A549 (cell line): Measurements from ENCODE around the gene BEAN1. TPM values are rescaled to one million over a fixed set of nuclear protein-coding genes. Genes with fewer than 3 reads are reported as not detected.

Source experiments
- ATAC-seq, 2 experiments: fragments of 200-7000 bp in 1 of 2; fragments of >200 bp in 1 of 2; cut with Nextera tagmentation in 1 of 2; cut with Tn5 transposase in 1 of 2; 3 replicates each; pipeline versions ENCODE4 v1.8.0 to v1.9.1; 2018 to 2020; ENCODE audit warnings: mild to moderate bottlenecking in 1 of 2, moderate library complexity in 1 of 2
- CTCF ChIA-PET: fragments of 300-600 bp; sonication (Branson Sonifier 250); formaldehyde crosslinking; extraction: SDS; loops from one replicate; lab custom pipeline; 2021; ENCODE audit warnings: antibody characterized with exemption, inconsistent platforms; lab: Yijun Ruan, JAX
- POLR2A ChIA-PET: fragments of 350-600 bp; formaldehyde crosslinking; extraction: SDS; loops from one replicate; lab custom pipeline; 2021; ENCODE audit warnings: antibody characterized with exemption, inconsistent platforms; lab: Yijun Ruan, JAX
- DNase-seq, 2 experiments: peaks; one replicate each; pipeline versions ENCODE4 v3.0.0 to v3.0.0-alpha.2; 2011 to 2016; ENCODE audit warnings: low read depth in 1 of 2, low spot score in 1 of 2
- FAIRE-seq: peaks from 2 replicates; lab custom pipeline; 2011; peaks lifted over from hg19 to GRCh38; lab: Jason Lieb, UNC
- H3K27ac ChIP-seq, 2 experiments: fragments of >200 bp; sonication (Bioruptor Twin); formaldehyde crosslinking; 3 replicates each; pipeline ENCODE4 v1.5.1; 2016 to 2017
- H3K4me1 ChIP-seq: fragments of >200 bp; sonication (Bioruptor Twin); formaldehyde crosslinking; 3 replicates; pipeline ENCODE4 v1.6.1; 2016
- H3K4me2 ChIP-seq: fragments of >200 bp; sonication (Bioruptor Twin); formaldehyde crosslinking; 3 replicates; pipeline ENCODE4 v1.6.1; 2016
- H3K4me3 ChIP-seq: fragments of >200 bp; sonication (Bioruptor Twin); formaldehyde crosslinking; 3 replicates; pipeline ENCODE4 v1.5.1; 2016
- H3K9me3 ChIP-seq: fragments of >200 bp; sonication (Bioruptor Twin); formaldehyde crosslinking; 3 replicates; pipeline ENCODE4 v1.6.1; 2016
- ATOH8 ChIP-seq: fragments of 250-450 bp; sonication (Bioruptor Pico); IDR thresholded peaks from 2 replicates; pipeline ENCODE4 v1.5.0; 2020; ENCODE audit warnings: low read depth, mild to moderate bottlenecking, moderate library complexity
- CBX2 ChIP-seq: fragments of 200-600 bp; sonication (generic); IDR thresholded peaks from 2 replicates; pipeline ENCODE4 v1.6.1; 2016; ENCODE audit warnings: low read depth, mild to moderate bottlenecking, borderline replicate concordance
- CEBPB ChIP-seq, 2 experiments: fragments of >200 bp in 1 of 2; sonication (Bioruptor Twin) in 1 of 2; formaldehyde crosslinking in 1 of 2; IDR thresholded peaks; 2 replicates each; pipeline ENCODE4 v1.6.1; 2012 to 2016
- CHD4 ChIP-seq: fragments of 200-600 bp; sonication (generic); IDR thresholded peaks from 2 replicates; pipeline ENCODE4 v1.6.1; 2016; ENCODE audit warnings: antibody characterized with exemption, mild to moderate bottlenecking, borderline replicate concordance
- ESRRA ChIP-seq: fragments of 150-350 bp; IDR thresholded peaks from 2 replicates; pipeline ENCODE4 v1.6.1; 2014; ENCODE audit warnings: mild to moderate bottlenecking, low read length, borderline replicate concordance
- FOSL2 ChIP-seq, 2 experiments: fragments of 450-650 bp in 1 of 2; fragments of >200 bp in 1 of 2; sonication (Bioruptor Twin) in 1 of 2; formaldehyde crosslinking; IDR thresholded peaks; 2 replicates each; pipeline versions ENCODE4 v1.5.0 to v1.6.1; 2016 to 2020; ENCODE audit warnings: mild to moderate bottlenecking in 1 of 2, moderate library complexity in 1 of 2
- HDAC2 ChIP-seq: fragments of 200-600 bp; sonication (generic); IDR thresholded peaks from 2 replicates; pipeline ENCODE4 v1.6.1; 2016
- HES2 ChIP-seq: fragments of >200 bp; sonication (Bioruptor Twin); formaldehyde crosslinking; IDR thresholded peaks from 2 replicates; pipeline ENCODE4 v1.6.1; 2016
- HOXB13 ChIP-seq: fragments of 250-450 bp; sonication (Bioruptor Pico); IDR thresholded peaks from 2 replicates; pipeline ENCODE4 v1.5.0; 2020; ENCODE audit warnings: low read depth, mild to moderate bottlenecking, moderate library complexity
- JUN ChIP-seq, 2 experiments: fragments of >200 bp; sonication (Bioruptor Twin); formaldehyde crosslinking; IDR thresholded peaks; 2 replicates in 1 of 2; 3 replicates in 1 of 2; pipeline ENCODE4 v1.6.1; 2016 to 2017
- KDM1A ChIP-seq: fragments of 200-600 bp; sonication (generic); IDR thresholded peaks from 2 replicates; pipeline ENCODE4 v1.6.1; 2016; ENCODE audit warnings: low read depth, mild to moderate bottlenecking
- KDM5A ChIP-seq: fragments of 200-600 bp; sonication (generic); IDR thresholded peaks from 2 replicates; pipeline ENCODE4 v1.6.1; 2016; ENCODE audit warnings: antibody characterized with exemption, mild to moderate bottlenecking
- MAZ ChIP-seq: fragments of 150-350 bp; IDR thresholded peaks from 2 replicates; pipeline ENCODE4 v1.6.1; 2014; ENCODE audit warnings: antibody characterized with exemption, low read depth, low read length, borderline replicate concordance
- NR3C1 ChIP-seq: fragments of >200 bp; sonication (Bioruptor Twin); formaldehyde crosslinking; IDR thresholded peaks from 3 replicates; pipeline ENCODE4 v1.6.1; 2017
- PHF8 ChIP-seq: fragments of 200-600 bp; sonication (generic); IDR thresholded peaks from 2 replicates; pipeline ENCODE4 v1.6.1; 2016; ENCODE audit warnings: low read depth, mild to moderate bottlenecking, antibody characterized with exemption, moderate library complexity, borderline replicate concordance
- POLR2A ChIP-seq: IDR thresholded peaks from 2 replicates; pipeline ENCODE4 v1.6.1; 2012; ENCODE audit warnings: mild to moderate bottlenecking, low read length
- POLR2AphosphoS2 ChIP-seq: conservative IDR thresholded peaks from 2 replicates; pipeline ENCODE4 v1.6.1; 2012; ENCODE audit warnings: low read length, improper control_type of control experiment, inconsistent platforms
- RAD21 ChIP-seq, 2 experiments: fragments of >200 bp in 1 of 2; sonication (Bioruptor Twin) in 1 of 2; formaldehyde crosslinking in 1 of 2; IDR thresholded peaks in 1 of 2; conservative IDR thresholded peaks in 1 of 2; 2 replicates in 1 of 2; 3 replicates in 1 of 2; pipeline ENCODE4 v1.6.1; 2012 to 2018; ENCODE audit warnings: inconsistent platforms in 1 of 2
- RARB ChIP-seq: fragments of 250-450 bp; sonication (Bioruptor Pico); IDR thresholded peaks from 2 replicates; pipeline ENCODE4 v1.8.0; 2021; ENCODE audit warnings: mild to moderate bottlenecking, moderate library complexity
- ZC3H11A ChIP-seq: fragments of 450-650 bp; IDR thresholded peaks from 2 replicates; pipeline ENCODE4 v1.6.1; 2014; ENCODE audit warnings: antibody characterized with exemption, mild to moderate bottlenecking
- WGBS: methylation state at CpG from one replicate; pipeline ENCODE4 v1.1.6; 2017; ENCODE audit errors: missing lambda C conversion rate; 5-methylcytosine and 5-hydroxymethylcytosine counted together
- polyA plus RNA-seq, 4 experiments: library from polyadenylated mRNA; depleted of rRNA in 3 of 4; stranded (reverse); fragments of >200 nt; fragmentation: RNase III in 1 of 4; extraction: RNeasy Plus Mini Kit Qiagen cat#74134 plus additional on column Dnase treatment in 1 of 4; gene quantifications; 2 replicates in 3 of 4; 3 replicates in 1 of 4; pipeline ENCODE4 v1.2.3, GENCODE V29; 2011 to 2017
- TF ChIP-seq, protein P1 (sequence below): IDR thresholded peaks from 2 replicates; pipeline ENCODE4 v1.6.1; 2012; ENCODE audit warnings: low read depth, borderline replicate concordance

BEAN1 gene
- polyA plus RNA-seq, 2 of the 4 experiments (the other 2 are of a cell fraction) = 0.98 to 1.7 TPM

- TF ChIP-seq ZC3H11A = no peak
- TF ChIP-seq POLR2AphosphoS2 = no peak
- no peak for TF ChIP-seq RARB (CRISPR knock-in tag)
- no peak for TF ChIP-seq MAZ
- TF ChIP-seq ATOH8 (CRISPR knock-in tag) = no peak
- TF ChIP-seq KDM5A = no peak
- TF ChIP-seq HOXB13 (CRISPR knock-in tag) = no peak
- no peak for TF ChIP-seq RAD21 (conservative IDR thresholded peaks at IDR 0.05 in 1 of 2, IDR thresholded peaks at IDR 0.05 in 1 of 2)
- TF ChIP-seq PHF8 = no peak
- TF ChIP-seq HDAC2 = no peak
- TF ChIP-seq CEBPB (IDR thresholded peaks at IDR 0.05) = no peak
- TF ChIP-seq CBX2 = no peak
- TF ChIP-seq POLR2A = no peak
- no peak for TF ChIP-seq HES2
- TF ChIP-seq CHD4 = no peak
- TF ChIP-seq KDM1A = no peak
- TF ChIP-seq, all 56 proteins: peak for 0
- WGBS = 84% methylated on average over 9 of the region's 9 CpGs
- Histone ChIP-seq H3K4me2 (no peak overlapping the region), H3K4me3 (no peak overlapping the region), H3K27ac (no peak overlapping the region), H3K9me3 (no peaks in the 10 kb centered on the region), H3K4me1 (peaks cover 19% of the 10 kb centered on the region)
- ATAC-seq = peak; percentile 22 to 33; a peak in 3 of 6 replicates
- no peak for DNase-seq
- no peak for FAIRE-seq
- POLR2A ChIA-PET = no interaction called here
- CTCF ChIA-PET = interaction anchor here (0.8 to 1.6 kb wide), 6 partner anchors 10 to 86 kb away, joined by 3 to 5 read pairs (median 3); no protein-coding TSS in a partner anchor
These were observed 2.3 kb downstream of the BEAN1 start for GRCh38 chr16:66429290-66429962.

- DNase-seq = no peak
- no peaks in the 10 kb centered on the region for H3K9me3 ChIP-seq
- TF ChIP-seq NR3C1 (no peak), FOSL2 (IDR thresholded peaks at IDR 0.05) (no peak), FOSL2 (CRISPR knock-in tag; IDR thresholded peaks at IDR 0.05) (peak; percentile 55; the same call in 1 of the 2 replicates)
- CTCF ChIA-PET = interaction anchor here (0.9 to 1.6 kb wide), 3 partner anchors 9 to 24 kb away, joined by 3 to 5 read pairs (median 3); no protein-coding TSS in a partner anchor
- no peak overlapping the region for H3K4me3 ChIP-seq
- POLR2A ChIA-PET = no interaction called here
- ATAC-seq = no peak
- H3K4me2 ChIP-seq = no peak overlapping the region
- 46% methylated on average over 3 of the region's 3 CpGs for WGBS
- FAIRE-seq = no peak
- H3K27ac ChIP-seq = no peak overlapping the region
- peaks cover 23% of the 10 kb centered on the region for H3K4me1 ChIP-seq
These were observed 3.1 kb downstream of the BEAN1 start for GRCh38 chr16:66430214-66430613.

- POLR2A ChIA-PET = no interaction called here
- WGBS = 81% methylated on average over 8 of the region's 8 CpGs
- CTCF ChIA-PET = interaction anchor here (0.6 to 1.6 kb wide), 4 partner anchors 15 to 522 kb away, joined by 3 to 4 read pairs (median 3); no protein-coding TSS in a partner anchor
These were observed 4.7 kb downstream of the BEAN1 start for GRCh38 chr16:66431760-66432159.

More at GRCh38 chr16:66431760-66432159, 4.7 kb downstream of the BEAN1 start:
- H3K9me3 ChIP-seq = no peaks in the 10 kb centered on the region
- FAIRE-seq (no peak), DNase-seq (no peak), ATAC-seq (no peak)
- peaks cover 17% of the 10 kb centered on the region for H3K4me1 ChIP-seq
- H3K4me2 ChIP-seq = no peak overlapping the region
- TF ChIP-seq HOXB13 (CRISPR knock-in tag) (no peak), CEBPB (IDR thresholded peaks at IDR 0.05) (no peak), JUN (IDR thresholded peaks at IDR 0.05) (no peak), POLR2AphosphoS2 (no peak), ESRRA (no peak)
- TF ChIP-seq, protein P1, sequence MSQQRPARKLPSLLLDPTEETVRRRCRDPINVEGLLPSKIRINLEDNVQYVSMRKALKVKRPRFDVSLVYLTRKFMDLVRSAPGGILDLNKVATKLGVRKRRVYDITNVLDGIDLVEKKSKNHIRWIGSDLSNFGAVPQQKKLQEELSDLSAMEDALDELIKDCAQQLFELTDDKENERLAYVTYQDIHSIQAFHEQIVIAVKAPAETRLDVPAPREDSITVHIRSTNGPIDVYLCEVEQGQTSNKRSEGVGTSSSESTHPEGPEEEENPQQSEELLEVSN = no peak
- no peak overlapping the region; a peak in 1 of 6 replicates for H3K27ac ChIP-seq
- H3K4me3 ChIP-seq = no peak overlapping the region
